Measurements from ENCODE around the gene PTBP3.

The PTBP3 gene

DNA sequence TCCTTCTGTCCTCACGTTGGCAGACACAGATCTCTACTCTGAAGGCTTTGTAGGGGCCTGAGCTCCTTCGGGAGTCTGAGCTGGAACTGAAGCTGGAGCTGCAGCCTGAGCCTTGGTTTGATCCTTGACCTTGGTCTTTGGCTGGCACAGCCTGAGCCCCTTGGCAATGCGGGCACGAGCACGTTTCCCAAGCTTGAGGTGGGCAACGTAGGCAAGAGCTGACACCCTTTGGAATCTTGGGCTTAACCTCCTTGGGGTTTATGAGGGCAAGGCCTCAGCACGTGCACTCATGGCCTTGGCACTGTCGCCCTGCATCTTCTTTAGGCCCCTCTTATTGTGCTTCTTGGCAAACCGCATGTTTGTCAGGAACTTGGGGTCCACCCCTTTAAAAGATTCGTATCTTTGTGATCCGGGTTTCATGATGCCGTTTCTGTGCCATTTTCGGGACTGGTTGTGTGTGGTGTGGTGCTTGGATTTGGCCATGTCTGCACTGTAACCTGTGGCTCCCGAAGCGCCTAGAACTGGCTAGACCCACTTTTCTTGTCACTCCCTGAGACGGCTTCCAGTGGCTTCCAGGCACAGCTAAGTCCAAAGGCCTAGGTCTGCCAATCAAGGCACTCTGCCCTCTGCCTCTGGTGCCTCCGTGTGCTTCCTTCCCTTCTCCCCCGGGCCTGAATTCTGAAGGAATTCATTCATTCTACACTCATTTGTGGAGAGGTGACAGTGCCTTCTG lies 159.8 kb downstream of the PTBP3 start:
- no peaks in the 10 kb centered on the region for H3K27me3 ChIP-seq
- no peaks in the 10 kb centered on the region for H3K36me3 ChIP-seq
- H3K4me1 ChIP-seq = no peaks in the 10 kb centered on the region
- TF ChIP-seq CTCF (IDR thresholded peaks at IDR 0.05; ENCODE audit: low read depth, low read length) = no peak
- H3K4me3 ChIP-seq (ENCODE audit: low read depth, low read length) = no peak overlapping the region
- no peak for DNase-seq
- no peaks in the 10 kb centered on the region for H3K9me3 ChIP-seq

- Histone ChIP-seq H3K4me3 (ENCODE audit: low read depth, low read length) (no peak overlapping the region), H3K36me3 (no peaks in the 10 kb centered on the region), H3K9me3 (no peaks in the 10 kb centered on the region), H3K4me1 (no peaks in the 10 kb centered on the region), H3K27me3 (no peaks in the 10 kb centered on the region)
- TF ChIP-seq CTCF (IDR thresholded peaks at IDR 0.05; ENCODE audit: low read depth, low read length) = no peak
- no peak for DNase-seq
These were observed 162.5 kb downstream of the PTBP3 start for GRCh38 chr9:112170968-112171367.

- no peak for TF ChIP-seq CTCF (IDR thresholded peaks at IDR 0.05; ENCODE audit: low read depth, low read length)
- Histone ChIP-seq H3K4me3 (ENCODE audit: low read depth, low read length) (no peak overlapping the region), H3K4me1 (no peaks in the 10 kb centered on the region), H3K36me3 (no peaks in the 10 kb centered on the region), H3K9me3 (no peaks in the 10 kb centered on the region), H3K27me3 (no peaks in the 10 kb centered on the region)
- no peak for DNase-seq
These were observed 163.2 kb downstream of the PTBP3 start for GRCh38 chr9:112170235-112170634.

GRCh38 chr9:112169368-112169767 lies 164.1 kb downstream of the PTBP3 start:
- TF ChIP-seq CTCF (IDR thresholded peaks at IDR 0.05; ENCODE audit: low read depth, low read length) = no peak
- Histone ChIP-seq H3K36me3 (no peaks in the 10 kb centered on the region), H3K9me3 (no peaks in the 10 kb centered on the region), H3K4me1 (no peaks in the 10 kb centered on the region), H3K27me3 (no peaks in the 10 kb centered on the region), H3K4me3 (ENCODE audit: low read depth, low read length) (no peak overlapping the region)
- DNase-seq = no peak

GRCh38 chr9:112168197-112168596 lies 165.2 kb downstream of the PTBP3 start:
- H3K36me3 ChIP-seq = no peaks in the 10 kb centered on the region
- no peaks in the 10 kb centered on the region for H3K9me3 ChIP-seq
- no peak for DNase-seq
- H3K4me1 ChIP-seq = no peaks in the 10 kb centered on the region
- TF ChIP-seq CTCF (IDR thresholded peaks at IDR 0.05; ENCODE audit: low read depth, low read length) = no peak
- H3K27me3 ChIP-seq = no peaks in the 10 kb centered on the region
- no peak overlapping the region for H3K4me3 ChIP-seq (ENCODE audit: low read depth, low read length)
